HL-60 (cell line): Measurements from ENCODE around the gene AKNAD1.

Experiments
- DNase-seq, 2 experiments: peaks; one replicate each; pipeline ENCODE4 v3.0.0-alpha.2; 2010 to 2020; ENCODE audit warnings: low read depth in 1 of 2, low spot score in 1 of 2
- H3K27ac ChIP-seq: fragments of 250-450 bp; sonication (Bioruptor Pico); replicated peaks from 2 replicates; pipeline ENCODE4 v1.5.1; 2020; ENCODE audit warnings: mild to moderate bottlenecking, moderate library complexity
- H3K27me3 ChIP-seq: fragments of 250-450 bp; sonication (Bioruptor Pico); 2 replicates; pipeline ENCODE4 v1.5.1; 2021; ENCODE audit warnings: mild to moderate bottlenecking, moderate library complexity; ENCODE audit not compliant: insufficient read depth, poor library complexity, severe bottlenecking
- H3K4me3 ChIP-seq: replicated peaks from 2 replicates; pipeline ENCODE4 v1.5.1; 2011; ENCODE audit warnings: mild to moderate bottlenecking, control low read depth, low read length; ENCODE audit not compliant: insufficient read depth
- GABPA ChIP-seq: IDR thresholded peaks from 2 replicates; pipeline ENCODE4 v1.6.1; 2012; ENCODE audit warnings: low read depth
- POLR2AphosphoS5 ChIP-seq: IDR thresholded peaks from 2 replicates; pipeline ENCODE4 v1.6.1; 2012; ENCODE audit warnings: low read depth
- REST ChIP-seq: IDR thresholded peaks from 2 replicates; pipeline ENCODE4 v1.6.1; 2012; ENCODE audit warnings: low read depth; ENCODE audit not compliant: insufficient replicate concordance
- SPI1 ChIP-seq: IDR thresholded peaks from 2 replicates; pipeline ENCODE4 v1.6.1; 2012; ENCODE audit warnings: low read depth, mild to moderate bottlenecking, borderline replicate concordance
- TF ChIP-seq, protein P1 (sequence below): IDR thresholded peaks from one replicate; pipeline ENCODE4 v1.5.1; 2011; ENCODE audit warnings: low read length, control low read depth, inconsistent platforms; ENCODE audit not compliant: insufficient read depth

The AKNAD1 gene

GRCh38 chr1:108865316-108865910, 8.5 kb upstream of the AKNAD1 start:
- DNase-seq, result no peak
- Histone ChIP-seq H3K27me3 (no peaks in the 10 kb centered on the region), H3K4me3 (no peak overlapping the region), H3K27ac (no peak overlapping the region)
- TF ChIP-seq, protein P1, sequence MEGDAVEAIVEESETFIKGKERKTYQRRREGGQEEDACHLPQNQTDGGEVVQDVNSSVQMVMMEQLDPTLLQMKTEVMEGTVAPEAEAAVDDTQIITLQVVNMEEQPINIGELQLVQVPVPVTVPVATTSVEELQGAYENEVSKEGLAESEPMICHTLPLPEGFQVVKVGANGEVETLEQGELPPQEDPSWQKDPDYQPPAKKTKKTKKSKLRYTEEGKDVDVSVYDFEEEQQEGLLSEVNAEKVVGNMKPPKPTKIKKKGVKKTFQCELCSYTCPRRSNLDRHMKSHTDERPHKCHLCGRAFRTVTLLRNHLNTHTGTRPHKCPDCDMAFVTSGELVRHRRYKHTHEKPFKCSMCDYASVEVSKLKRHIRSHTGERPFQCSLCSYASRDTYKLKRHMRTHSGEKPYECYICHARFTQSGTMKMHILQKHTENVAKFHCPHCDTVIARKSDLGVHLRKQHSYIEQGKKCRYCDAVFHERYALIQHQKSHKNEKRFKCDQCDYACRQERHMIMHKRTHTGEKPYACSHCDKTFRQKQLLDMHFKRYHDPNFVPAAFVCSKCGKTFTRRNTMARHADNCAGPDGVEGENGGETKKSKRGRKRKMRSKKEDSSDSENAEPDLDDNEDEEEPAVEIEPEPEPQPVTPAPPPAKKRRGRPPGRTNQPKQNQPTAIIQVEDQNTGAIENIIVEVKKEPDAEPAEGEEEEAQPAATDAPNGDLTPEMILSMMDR, result no peak
- TF ChIP-seq GABPA (no peak), SPI1 (no peak)

DNA sequence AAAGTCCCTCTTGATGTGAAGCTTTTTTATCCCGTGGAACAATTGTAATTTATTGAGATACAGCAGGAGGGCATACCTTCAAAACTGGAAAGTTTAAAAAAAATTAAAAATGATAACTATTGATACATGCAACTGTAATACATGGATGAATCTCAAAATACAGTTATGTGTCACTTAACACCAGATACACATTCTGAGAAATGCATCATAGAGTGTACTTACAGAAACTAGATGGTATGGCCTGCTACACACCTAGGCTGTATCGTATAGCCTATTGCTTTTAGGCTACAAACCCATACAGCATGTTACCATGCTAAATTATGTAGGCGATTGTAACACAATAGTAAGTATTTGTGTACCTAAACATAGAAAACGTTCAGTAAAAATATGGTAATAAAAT, 7.1 kb upstream of the AKNAD1 start:
- DNase-seq, result no peak
- Histone ChIP-seq H3K27ac (no peak overlapping the region), H3K27me3 (no peaks in the 10 kb centered on the region), H3K4me3 (no peak overlapping the region)
- no peak for TF ChIP-seq REST

DNA sequence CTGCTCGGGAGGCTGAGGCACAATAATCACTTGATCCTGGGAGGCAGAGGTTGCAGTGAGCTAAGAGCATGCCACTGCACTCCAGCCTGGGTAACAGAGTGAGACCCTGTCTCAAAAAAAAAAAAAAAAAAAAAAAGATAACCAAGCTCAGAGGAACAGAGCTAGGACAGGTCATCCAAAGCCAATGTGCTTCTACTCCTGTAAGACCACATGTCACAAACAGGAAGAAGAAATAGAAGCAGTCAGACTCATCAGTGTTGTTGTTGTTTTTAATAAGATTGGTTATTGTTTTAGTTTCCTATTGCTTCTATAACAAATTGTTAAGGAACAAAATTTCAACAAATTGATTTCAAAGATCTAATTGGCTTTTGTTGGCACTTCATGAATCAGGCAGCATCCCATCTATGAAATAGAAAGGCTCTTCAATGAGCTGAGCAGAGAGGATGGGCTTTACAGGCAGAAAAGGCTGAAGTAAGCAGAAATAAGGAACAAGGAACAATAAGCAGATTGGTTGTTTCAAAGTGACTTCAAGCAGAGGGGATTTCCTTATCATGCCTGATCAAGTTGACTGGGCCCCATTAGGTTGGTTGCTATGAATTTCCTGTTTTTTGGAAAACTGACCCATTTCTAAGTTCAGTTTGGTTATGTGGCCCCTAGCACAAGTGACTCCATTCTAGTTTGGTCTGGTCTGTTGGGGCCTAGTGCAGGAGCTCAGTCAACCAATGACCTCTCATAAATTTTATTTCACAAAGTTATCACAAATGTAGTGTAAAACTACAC, 6.0 kb upstream of the AKNAD1 start:
- no peaks in the 10 kb centered on the region for H3K27me3 ChIP-seq
- DNase-seq, result no peak
- TF ChIP-seq SPI1 (no peak), POLR2AphosphoS5 (no peak)
- H3K4me3 ChIP-seq, result no peak overlapping the region
- H3K27ac ChIP-seq, result no peak overlapping the region

- Histone ChIP-seq H3K27me3 (no peaks in the 10 kb centered on the region), H3K27ac (no peak overlapping the region), H3K4me3 (no peak overlapping the region)
- DNase-seq, result no peak
- TF ChIP-seq, protein P1, result no peak
- no peak for TF ChIP-seq SPI1
- no peak for TF ChIP-seq GABPA
- TF ChIP-seq POLR2AphosphoS5, result no peak
- TF ChIP-seq REST, result no peak
Observed at GRCh38 chr1:108862017-108862610, 5.2 kb upstream of the AKNAD1 start.
